Measurements from ENCODE around the gene TMEM154.

DNA sequence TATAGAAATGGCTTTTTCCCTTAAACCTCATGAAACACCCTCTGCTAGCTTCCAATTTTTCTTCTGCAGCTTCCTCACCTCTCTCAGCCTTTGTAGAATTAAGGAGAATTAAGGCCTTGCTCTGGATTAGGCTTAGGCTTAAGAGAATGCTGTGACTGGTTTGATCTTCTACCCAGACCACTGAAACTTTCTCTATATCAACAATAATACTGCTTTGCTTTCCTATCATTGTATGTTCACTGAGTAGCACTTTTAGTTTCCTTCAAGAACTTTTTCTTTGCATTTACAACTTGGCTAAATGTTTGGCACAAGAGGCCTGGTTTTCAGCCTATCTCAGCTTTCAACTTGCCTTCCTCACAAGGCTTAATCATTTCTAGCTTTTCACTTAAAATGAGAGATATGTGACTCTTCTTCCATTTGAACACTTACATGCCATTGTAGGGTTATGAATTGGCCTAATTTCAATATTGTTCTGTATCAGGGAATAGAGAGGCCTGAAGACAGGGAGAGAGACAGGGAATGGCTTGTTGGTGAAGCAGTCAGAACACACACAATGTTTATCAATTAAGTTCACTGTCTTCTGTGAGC is 28.2 kb downstream of the TMEM154 start:
- TF ChIP-seq, protein P1, sequence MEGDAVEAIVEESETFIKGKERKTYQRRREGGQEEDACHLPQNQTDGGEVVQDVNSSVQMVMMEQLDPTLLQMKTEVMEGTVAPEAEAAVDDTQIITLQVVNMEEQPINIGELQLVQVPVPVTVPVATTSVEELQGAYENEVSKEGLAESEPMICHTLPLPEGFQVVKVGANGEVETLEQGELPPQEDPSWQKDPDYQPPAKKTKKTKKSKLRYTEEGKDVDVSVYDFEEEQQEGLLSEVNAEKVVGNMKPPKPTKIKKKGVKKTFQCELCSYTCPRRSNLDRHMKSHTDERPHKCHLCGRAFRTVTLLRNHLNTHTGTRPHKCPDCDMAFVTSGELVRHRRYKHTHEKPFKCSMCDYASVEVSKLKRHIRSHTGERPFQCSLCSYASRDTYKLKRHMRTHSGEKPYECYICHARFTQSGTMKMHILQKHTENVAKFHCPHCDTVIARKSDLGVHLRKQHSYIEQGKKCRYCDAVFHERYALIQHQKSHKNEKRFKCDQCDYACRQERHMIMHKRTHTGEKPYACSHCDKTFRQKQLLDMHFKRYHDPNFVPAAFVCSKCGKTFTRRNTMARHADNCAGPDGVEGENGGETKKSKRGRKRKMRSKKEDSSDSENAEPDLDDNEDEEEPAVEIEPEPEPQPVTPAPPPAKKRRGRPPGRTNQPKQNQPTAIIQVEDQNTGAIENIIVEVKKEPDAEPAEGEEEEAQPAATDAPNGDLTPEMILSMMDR (conservative IDR thresholded peaks at IDR 0.05; ENCODE audit: low read depth, low read length), result no peak
- TF ChIP-seq EZH2 (IDR thresholded peaks at IDR 0.05; ENCODE audit: borderline replicate concordance, low read depth, low read length, poor library complexity, severe bottlenecking), result no peak

All from A673 (cell line).